ENCODE results near the gene MFSD2A.
"Not testable (repeated sequence)": the region's sequence is repeated elsewhere in the genome, so short reads cannot be mapped to it uniquely, and the experiment has no call there.

Gene MFSD2A

DNA sequence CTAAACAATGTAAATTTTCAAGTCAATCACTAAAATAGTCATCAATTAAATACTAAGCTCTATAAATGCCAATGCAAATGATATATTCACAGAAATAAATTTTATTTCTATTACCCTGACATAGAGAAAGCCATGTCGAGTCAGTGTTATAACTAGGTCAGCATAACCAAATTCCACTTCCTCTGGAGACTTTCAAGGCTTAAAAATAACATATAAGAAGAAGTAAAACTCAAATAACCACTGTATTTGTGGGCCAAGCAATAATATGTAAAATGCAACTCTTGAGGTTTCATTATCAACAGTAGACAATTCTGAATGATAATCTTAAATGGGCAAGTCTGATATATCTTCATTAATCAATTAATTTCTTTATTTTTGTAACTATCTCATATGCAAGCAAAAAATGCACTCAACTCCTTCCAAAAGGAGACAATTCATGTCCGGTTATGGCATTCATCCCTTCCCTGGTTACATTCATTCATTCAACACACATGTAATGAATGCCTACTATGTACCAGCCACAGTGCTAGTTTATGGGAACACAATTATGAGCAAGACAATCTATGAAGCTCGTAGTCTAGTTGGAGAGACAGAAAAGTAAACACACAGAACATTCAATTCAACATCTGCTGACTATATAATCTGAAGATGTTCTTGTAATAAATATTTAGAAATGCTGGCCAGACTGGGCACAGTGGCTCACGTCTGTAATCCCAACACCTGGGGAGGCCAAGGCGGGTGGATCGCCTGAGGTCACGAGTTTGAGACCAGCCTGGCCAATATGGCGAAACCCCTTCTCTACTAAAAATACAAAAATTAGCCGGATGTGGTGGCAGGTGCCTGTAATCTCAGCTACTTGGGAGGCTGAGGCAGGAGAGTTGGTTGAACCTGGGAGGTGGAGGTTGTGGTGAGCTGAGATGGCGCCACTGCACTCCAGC is 48.5 kb downstream of the MFSD2A start:
- DNase-seq (ENCODE audit: low read depth): no peak

DNA sequence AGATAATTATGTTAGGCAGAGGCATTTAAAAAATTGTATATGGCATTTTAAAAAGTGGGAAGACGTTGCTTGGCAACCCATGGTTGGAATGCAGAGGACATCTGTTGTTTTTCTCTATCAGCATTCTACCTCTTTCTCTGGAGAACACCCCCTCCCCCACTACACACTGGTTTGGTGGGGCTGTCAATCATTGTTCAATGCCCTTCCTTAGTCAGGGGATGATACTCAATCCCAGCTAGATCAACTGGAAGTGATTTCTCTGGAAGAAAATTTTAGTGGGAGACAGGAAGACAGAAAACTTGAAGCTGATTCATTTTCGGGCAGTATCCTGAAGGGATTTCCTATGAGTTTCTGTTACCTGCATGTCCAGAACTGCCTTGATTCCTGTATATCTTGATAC is 49.9 kb downstream of the MFSD2A start:
- no peak for DNase-seq (ENCODE audit: low read depth)

DNA sequence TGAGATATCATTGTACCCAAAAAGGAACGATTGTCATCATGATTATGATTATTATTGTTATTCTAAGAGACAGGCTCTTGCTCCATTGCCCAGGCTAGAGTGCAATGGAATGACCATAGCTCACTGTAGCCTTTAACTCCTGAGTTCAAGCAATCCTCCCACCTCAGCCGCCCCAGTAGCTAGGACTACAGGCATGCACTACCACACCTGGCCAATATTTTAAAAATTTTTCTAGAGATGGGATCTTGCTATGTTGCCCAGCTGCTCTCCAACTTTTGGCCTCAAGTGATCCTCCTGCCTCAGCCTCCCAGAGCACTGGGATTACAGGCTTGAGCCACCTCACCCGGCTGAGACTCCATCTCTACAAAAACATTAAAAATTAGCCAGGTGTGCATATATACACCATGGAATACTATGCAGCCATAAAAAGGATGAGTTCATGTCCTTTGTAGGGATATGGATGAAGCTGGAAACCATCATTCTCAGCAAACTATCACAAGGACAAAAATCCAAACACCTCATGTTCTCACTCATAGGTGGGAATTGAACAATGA is 52.6 kb downstream of the MFSD2A start:
- DNase-seq (ENCODE audit: low read depth): not testable (repeated sequence)

DNA sequence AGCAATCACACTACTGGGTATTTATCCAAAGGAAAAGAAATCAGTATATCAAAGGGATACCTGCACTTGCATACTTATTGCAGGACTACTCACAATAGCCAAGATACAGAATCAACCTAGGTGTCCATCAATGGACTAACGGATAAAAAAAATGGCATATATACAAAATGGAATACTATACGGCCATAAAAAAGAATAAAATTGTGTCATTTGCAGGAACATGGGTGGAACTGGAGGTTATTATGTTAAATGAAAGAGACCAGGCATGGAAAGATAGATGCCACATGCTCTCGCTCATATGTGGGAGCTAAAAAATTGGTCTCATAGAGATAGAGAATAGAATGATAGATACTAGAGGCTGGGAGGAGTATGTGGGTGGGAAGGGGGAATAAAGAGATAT is 56.3 kb downstream of the MFSD2A start:
- DNase-seq (ENCODE audit: low read depth): no peak

DNA sequence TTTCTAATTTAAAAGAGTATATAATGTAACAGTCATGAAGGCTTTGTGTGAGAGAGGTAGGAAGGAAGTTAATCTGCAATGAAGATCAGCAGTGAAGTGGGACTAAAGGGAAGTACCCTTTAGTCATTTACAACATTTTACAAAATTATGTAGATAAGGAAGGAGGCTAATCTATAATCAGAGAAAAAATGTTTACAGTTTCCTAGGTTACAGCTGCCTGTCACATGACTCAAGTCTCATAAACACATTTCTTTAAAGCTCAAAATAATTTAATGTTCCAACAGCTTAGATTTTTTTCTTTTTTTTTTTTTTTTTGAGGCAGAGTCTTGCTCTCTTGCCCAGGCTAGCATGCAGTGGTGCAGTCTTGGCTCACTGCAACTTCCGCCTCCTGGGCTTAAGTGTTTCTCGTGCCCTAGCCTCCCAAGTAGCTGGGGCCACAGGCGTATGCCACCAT is 59.3 kb downstream of the MFSD2A start:
- DNase-seq (ENCODE audit: low read depth): no peak

DNA sequence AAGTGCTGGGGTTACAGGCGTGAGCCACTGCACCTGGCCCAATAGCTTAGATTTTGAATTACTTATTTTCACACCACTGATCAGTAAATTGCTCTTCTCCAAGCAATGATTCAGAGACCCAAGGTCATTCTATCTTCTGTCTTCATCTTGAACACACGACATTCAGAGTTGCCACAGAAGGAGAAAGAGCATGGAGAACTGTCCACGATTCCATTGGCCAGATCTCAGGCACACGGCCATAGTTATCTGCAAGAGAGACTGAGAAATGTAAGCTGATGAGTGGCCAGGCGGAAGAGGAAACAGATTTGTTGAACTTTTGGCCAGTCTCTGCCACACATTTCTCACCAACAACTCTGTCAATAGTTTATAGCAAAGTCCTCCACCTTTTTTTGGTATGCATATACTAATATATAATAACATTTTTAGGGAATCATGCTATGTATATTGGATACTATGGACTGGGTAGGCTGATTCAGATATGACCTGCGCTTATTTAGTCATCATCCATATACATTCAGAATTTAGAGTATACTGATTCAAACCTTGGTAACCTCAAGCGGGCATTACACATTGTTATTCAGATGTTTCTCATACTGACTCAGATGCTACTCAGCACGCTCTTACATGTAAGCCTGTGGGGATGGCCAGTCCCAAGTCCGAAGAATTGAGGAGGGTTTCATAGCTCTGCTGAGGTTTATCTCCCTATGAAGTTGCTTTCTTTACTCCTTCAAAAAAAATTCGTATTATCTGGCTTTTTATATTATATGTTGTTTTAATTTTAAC is 60.1 kb downstream of the MFSD2A start:
- DNase-seq (ENCODE audit: low read depth): peak; percentile 76

DNA sequence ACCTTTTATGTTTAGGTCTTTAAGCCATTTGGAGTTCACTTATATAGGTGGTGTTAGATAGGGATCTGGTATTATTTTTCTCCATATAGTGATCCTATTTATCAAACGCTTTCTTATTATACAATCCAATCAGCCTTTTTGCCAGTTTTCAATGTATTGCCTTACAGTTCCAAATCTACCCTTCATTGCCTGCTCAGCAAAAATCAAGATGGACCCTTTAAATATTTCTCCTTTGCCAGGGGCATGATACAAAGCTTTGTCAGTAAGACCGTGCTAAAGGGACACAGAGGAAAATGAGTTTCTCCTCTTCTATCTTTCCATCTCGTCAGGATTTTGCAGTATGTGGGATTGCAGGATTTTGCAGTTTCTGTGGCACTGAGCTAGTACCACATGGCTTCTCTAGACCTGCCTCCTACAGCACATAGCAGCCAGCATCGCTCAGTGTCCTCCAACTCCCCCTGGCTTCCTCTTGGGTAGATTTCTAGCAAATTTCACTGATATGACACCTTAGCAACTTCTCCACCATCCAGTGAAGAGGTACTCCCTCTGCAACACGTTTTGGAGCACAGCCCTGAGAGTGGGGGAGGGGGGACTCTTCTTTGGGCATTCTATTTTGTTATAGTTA is 63.1 kb downstream of the MFSD2A start:
- DNase-seq (ENCODE audit: low read depth): no peak

Data from stromal cell of bone marrow (primary cell).